ENCODE data around the gene TUBGCP6.

TUBGCP6 gene

DNA sequence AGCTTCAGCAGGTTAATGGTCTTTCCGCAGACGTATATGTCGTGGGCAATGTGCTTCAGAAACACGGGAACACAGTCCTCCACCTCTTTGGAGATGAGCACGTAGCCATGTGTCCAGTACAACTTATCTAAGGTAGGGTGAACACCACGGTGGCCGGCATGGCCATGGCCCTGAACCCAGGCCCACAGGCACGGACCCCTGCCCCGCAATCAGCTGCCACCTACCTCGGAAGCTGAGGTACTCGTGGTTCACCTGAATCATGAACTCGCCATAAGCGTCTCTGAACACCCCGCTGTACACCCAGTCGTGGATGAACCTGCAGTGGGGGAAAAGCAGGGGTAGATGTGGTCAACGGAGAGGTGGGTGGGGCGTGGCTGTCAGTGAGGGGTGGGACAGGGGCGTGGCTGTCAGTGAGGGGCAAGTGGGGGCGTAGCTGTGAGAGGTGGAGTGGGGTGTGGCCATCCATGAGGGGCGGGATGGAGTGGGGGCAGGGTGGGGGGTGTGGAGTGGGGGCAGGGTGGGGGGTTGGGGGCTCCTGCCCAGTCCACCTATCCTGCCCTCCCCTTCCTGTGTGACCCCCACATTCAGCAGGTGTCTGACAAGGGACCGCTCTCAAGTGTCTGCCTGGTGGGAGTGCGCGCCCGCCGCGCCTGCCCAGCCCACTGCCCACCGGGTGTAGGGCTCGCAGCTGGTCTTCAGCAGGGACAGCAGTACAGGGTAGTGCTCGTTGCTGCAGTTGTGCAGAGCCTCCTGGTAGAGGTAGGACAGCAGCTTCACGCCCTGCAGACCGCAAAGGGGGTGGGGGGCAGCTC, 18.6 kb downstream of the TUBGCP6 start:
- DNase-seq (ENCODE audit: low read depth in 2 of 2) = no peak

- DNase-seq (ENCODE audit: low read depth in 2 of 2) = no peak
These were observed 19.4 kb downstream of the TUBGCP6 start for GRCh38 chr22:50225200-50225969.

DNA sequence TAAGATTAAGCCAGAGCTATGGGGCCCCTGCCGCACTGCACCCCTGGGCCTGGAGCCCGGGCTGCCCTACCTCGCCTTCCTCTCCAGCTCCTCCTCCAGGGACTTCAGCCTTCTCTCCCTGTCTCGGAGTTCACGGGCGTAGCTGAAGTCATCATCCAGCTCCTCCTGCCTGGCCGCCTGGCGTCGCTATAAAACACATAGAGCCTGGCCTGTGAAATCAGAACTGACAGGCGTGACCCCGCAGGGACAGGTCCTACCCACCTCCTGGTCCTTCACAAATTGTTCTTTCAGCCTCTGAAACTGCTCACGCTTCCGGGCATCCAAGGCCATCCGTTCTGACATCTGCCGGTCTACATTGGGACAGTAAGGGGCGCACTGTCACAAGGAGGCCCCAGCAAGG, 20.8 kb downstream of the TUBGCP6 start:
- no peak for DNase-seq (ENCODE audit: low read depth in 2 of 2)

DNA sequence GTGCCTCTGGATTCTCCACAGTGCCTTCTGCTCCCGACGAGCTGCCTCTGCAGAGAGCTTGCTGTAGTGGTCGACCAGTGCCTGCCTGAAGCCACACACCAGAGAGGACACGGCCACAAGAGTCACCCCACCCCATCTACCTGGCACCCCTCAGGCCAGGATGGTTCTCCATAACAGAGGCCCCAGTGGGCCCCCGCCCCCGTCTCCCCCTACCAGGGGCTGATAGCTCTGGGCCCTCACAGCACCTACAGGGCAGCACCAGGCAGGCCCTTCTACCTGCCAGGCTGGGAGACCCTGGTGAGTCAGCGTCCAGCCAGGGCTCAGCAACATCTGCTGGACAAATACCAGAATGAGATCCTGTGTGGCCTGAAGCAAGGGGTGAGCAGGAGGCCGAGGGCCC, 22.3 kb downstream of the TUBGCP6 start:
- no peak for DNase-seq (ENCODE audit: low read depth in 2 of 2)

DNA sequence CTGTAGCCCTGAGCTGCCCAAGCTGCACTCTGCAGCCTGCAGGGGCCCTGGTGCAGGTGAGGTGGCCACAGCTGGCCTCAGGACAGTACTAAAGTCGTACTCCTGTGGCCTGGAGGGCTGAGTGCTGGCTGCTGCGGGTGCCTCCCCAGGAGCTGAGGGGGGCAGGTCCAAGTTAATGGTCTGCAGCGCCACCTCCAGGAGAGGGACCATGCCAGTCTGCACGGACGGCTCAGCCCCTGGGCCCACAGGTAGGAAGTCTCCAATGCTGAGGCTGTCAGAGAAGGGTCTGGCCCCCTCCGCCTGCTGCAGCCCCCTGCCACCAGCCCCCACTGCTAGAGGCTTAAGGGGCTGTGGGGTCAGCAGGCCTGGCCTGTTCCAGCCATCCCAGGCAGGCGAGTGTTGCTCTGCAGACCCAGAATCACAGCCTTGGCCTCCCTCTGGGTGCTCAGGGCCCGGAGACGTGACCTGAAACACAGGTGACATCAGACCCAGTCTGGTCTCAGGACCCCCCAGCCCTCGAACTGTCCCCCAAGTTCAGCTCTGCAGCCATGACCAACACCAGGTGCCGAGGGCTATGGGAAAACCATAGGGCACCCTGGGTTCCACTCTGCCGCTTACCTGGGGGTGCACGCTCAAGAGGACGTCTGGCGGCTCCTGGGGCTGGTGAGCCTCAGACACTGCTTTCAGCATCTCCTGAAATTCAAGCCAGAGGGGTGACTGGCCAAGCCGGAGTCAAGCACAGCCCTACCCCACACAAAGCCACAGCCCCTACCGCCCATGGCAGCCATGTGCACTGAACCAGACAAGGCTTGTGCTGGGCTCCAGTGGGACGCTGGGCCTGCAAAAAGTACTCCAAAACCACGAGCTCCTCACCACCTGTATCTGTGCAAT, 23.2 kb downstream of the TUBGCP6 start:
- DNase-seq (ENCODE audit: low read depth in 2 of 2) = no peak

GRCh38 chr22:50220603-50221409, 24.0 kb downstream of the TUBGCP6 start:
- DNase-seq (ENCODE audit: low read depth in 2 of 2) = no peak

DNA sequence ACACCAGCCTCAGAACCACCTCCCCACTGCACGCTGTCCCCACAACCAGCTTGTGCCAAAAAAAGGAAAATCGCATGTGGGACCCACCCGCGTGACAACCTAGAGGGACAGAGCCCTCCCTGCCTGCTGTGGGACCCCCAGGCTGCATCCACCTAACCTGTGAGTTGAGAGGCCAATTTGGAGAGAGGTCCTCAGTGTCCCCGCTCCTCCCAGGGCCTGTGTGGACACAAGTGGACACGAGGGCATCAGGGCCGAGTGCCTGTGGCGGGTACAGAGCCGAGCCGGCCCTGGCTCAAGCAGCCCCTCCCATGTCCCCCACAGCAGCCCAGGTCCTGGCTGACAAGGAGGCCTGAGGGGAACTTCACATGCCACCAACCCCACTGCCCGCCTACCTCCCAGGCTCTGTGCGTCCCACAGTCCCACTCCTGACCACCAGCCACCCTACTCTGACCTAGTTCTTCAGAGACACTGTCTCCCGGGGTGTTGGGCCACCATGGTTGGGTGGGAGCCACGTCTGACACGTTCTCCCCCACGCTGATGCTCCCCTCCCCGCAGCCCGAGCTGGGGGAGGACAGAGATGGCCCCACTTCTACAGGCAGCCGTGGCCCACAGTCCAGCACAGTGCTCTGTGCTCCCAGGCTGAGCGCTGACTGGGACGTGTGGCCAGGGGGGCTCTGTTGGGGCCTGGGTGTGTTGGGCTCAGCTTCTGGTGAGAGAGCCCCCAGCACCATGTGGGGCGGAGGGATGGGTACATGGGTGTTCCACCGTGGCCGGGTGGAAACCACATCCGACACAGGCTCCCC, 24.8 kb downstream of the TUBGCP6 start:
- no peak for DNase-seq (ENCODE audit: low read depth in 2 of 2)

DNA sequence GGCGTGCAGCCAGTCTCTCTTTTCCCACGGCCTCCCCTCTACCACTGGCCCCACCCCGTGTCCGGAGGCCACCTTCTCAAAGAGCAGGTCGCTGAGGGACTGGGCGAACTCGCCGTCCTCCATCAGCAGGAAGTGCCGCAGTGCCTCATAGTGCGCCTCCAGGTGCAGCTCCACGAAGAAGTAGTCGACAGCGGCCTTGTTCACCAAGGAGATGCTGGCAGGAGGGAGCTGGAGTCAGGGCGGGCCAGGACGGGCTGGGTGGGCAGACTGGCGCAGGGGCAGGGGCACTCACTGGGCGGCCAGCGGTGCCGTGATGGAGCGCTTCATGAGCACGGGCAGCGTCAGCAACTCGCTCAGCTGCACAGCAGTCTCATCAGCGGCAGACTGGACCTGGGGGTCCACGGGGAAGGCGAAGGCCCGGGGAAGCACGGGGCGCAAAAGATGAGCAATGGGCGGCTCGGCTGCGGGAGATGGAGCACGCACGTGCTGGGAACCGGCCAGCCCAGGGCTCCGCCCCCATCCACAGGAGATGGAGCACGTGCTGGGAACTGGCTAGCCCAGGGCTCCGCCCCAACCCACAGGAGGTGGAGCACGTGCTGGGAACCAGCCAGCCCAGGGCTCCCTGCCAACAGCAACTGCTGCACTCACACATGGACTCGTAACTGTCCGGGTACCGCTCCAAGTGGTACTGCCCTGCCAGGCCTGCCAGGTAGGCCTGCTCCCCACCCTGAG, 25.7 kb downstream of the TUBGCP6 start:
- DNase-seq (ENCODE audit: low read depth in 2 of 2) = no peak

DNA sequence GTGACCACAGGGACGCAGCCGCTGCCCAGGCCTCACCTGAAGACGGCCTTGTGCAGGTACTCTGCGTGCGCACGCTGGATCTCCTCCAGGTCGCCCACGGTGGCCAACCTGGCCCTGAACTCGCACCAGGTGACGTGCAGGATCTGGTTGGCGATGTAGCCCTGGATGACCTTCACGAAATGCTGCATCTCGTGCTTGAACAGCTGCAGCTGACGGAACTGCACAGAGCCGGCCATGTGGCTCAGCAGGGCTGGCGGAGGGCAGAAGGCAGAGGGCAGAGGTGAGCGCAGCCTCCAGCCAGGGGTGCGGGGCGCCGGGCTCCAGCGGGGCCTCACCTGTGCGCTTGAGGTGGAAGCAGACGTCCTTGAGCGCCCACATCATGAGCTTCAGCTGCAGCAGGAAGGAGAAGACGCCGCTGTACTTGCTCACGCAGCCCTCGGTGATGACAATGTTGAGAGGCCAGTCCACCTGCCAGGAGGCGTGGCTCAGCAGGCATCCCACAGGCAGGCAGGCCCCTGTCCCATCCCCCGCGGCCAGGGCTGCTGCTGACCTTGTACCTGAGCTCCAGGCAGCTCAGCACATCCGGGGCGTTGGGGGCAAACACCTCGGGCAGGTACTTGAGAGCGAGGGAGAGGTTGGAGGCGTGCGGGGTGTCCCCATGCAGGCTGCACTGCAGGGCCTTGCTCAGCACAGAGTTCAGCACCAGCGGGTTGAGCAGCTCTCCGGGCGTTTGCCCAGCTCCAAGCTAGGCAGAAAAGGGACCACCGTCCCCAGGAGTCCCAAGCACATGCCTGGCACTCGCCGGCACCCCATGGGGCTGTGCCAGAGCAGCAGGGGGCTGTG, 26.4 kb downstream of the TUBGCP6 start:
- no peak for DNase-seq (ENCODE audit: low read depth in 2 of 2)

DNA sequence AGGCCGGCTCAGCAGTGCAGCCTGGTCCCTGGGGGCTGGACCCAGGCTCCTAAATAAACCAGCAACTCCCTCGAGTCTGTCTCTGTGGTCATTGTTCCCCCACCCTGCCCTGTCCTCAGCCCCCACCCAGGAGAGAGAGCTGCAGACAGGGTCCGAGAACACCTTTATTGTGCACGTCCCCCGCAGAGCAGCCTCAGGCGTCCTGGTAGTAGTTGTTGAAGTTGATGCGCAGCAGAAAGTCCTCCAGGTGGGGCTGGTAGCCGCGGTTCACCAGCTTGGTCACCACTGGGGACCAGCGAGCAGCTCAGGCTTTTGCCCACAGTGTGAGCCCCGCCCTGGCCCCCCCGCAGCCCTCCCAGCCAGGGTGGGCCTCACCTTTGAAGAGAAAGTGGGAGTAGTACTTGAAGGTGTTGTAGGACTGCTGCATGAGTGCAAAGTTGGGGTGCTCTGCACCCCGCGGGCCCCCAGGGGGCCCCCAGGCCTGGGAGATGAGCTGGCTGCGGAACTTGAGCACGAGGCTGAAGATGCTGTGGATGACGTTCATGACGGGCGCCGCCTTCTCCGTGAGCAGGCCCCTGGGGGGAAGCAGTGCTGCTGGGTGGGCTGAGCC, 27.2 kb downstream of the TUBGCP6 start:
- no peak for DNase-seq (ENCODE audit: low read depth in 2 of 2)

DNA sequence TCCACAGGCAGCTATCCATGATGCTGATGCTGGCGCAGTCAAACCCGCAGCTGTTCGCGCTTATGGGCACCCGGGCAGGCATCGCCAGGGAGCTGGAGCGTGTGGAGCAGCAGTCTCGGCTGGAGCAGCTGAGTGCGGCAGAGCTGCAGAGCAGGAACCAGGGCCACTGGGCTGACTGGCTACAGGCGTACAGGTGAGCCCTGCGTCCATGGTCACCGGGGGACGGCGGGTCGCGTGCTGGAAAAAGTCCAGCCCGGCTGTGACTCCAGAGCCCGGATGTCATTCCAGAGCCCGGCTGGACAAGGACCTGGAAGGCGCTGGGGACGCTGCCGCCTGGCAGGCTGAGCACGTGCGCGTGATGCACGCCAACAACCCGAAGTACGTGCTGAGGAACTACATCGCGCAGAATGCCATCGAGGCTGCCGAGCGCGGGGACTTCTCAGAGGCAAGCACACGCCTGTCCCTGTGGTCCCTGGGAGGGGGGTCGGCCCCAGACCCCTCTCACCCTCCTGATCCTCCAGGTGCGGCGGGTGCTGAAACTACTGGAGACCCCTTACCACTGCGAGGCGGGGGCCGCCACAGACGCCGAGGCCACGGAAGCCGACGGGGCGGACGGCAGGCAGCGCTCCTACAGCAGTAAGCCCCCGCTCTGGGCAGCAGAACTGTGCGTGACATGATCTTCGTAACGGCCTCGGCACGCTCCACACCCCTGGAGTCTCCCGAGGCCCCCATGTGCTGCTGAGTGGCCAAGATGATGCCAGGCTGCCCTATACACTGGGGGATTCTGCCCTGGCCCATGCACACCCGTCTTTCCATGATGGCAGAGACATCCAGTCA, 27.9 kb downstream of the TUBGCP6 start:
- DNase-seq (ENCODE audit: low read depth in 2 of 2) = no peak

DNA sequence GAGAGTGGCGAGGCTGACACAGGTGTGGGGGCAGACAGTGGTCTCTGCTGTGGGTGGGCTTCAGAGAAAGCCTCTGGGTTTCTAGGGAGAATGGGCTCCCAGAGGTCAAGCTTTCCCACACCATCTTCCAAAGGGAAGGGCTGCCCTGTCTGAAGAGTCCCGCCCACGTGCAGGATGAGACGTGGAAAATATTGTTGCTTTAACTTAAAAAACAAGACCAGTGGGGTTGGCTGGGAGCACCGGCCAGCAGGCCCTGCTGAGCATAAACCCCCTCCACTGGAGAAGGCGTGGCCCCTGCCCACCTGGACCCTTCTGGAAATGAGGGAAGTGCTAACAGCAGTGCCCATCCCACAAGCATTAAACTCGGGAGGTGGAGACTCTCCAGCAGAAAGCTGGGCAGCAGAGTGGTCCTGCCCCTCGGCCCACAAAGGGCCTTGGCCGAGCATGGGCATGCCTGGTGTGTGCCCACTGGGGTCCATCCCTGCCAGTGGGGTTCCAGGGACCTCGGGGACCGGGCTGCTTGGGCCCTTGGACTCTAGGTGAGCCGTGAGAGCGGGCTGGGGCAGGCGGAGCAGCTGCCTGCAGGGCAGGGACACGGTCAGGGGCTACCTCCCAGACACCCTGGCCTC, 28.7 kb downstream of the TUBGCP6 start:
- no peak for DNase-seq (ENCODE audit: low read depth in 2 of 2)

DNA sequence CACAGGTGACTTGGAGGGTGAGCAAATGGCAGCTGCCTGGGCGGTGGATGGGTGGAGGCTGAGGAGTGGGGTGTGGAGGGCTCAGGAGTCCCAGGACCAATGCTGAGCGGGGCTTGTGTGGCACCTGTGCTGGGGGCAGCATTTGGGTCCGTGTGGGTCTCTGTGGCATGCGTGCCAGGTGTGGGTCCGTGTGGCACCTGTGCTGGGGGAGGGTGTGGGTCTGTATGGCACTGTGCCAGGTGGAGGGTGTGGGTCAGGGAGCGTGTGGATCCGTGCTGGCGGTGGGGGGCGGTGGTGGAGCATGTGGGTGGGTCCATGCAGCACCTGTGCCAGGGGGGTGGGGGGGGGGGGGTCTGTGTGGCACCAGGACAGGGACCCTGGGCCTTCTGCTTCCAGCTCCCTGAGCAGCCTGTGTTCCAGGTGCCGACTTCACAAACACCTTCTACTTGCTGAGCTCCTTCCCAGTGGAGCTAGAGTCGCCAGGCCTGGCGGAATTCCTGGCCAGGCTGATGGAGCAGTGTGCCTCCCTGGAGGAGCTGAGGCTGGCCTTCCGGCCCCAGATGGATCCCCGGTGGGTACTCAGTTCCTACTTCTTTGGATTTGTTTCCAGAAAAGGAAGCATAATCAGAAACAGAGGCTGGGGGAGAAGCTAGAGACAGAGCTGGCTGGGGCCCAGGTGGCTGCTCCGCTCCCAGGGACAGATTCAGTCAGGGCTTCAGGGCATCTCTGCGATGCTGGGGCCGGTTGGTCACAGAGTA, 29.3 kb downstream of the TUBGCP6 start:
- no peak for DNase-seq (ENCODE audit: low read depth in 2 of 2)

GRCh38 chr22:50213263-50213662, 31.6 kb downstream of the TUBGCP6 start:
- DNase-seq (ENCODE audit: low read depth in 2 of 2) = no peak

DNA sequence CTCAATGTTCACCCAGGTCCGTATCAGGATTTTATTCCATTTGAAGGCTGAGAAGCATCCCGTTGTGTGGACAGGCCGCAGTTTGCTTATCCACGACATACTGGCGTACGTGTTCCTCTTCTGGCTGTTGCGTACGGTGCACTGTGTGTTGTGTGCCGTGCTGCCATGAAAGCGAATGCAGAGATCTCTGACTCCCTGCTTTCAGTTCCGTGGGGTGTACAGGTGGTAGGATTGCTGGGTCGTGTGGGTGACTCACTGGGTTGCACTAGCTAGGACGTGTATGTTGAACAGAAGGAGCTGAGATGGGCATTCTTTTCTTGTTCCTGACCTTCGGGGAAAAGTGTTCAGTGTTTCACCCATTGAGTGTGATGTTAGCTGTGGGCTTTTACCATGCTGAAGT, 33.7 kb downstream of the TUBGCP6 start:
- no peak for DNase-seq (ENCODE audit: low read depth in 2 of 2)

DNA sequence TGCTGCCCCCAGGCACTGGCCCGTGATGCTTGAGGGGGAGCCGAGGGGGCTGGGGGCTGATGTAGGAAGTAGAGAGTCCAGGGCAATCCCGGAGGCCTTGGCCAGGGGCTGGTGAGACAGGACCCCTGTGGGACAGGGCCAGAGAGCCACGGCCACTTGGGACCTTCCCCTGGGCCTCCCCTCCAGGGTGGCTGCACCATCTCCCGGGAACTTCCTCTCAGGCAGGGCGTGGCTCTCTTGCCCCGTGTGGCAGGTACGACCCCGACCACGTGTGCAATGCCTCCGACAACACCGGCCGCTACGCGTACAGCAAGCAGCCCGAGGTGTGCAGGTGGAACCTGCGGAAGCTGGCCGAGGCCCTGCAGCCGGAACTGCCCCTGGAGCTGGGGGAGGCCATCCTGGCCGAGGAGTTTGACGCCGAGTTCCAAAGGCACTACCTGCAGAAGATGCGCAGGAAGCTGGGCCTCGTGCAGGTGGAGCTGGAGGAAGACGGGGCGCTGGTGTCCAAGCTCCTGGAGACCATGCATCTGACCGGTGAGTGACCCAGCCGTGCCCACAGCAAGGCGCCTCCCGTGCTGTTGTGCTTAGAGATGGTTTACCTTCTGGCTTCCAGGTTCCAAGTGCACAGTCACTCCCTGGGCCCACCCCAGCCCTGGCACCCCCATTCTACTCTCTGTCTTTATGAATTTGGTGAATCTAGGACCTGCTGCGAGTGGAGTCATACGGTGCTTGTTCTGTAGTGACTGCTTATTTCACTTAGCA, 34.3 kb downstream of the TUBGCP6 start:
- no peak for DNase-seq (ENCODE audit: low read depth in 2 of 2)

Measured in activated CD8-positive, alpha-beta memory T cell treated with anti-CD3 and anti-CD28 coated beads for 4 hours (primary cell).